Suprapubic skin (tissue), 4 donors: ENCODE measurements around the gene MAP3K4. TPM values are rescaled to one million over a fixed set of nuclear protein-coding genes. Genes with fewer than 3 reads are reported as not detected.
A peak's percentile ranks its signal among the peaks of the same experiment; 100 is the strongest.

Experiments used
- DNase-seq, 2 donors: peaks; one replicate each; pipeline ENCODE4 v3.0.0-alpha.2; 2019; ENCODE audit warnings: low spot score in 2 of 2
- H3K27ac ChIP-seq: fragments of 200-600 bp; sonication (generic); one replicate; pipeline ENCODE4 v1.5.1; 2019
- H3K27me3 ChIP-seq: fragments of 200-600 bp; sonication (generic); one replicate; pipeline ENCODE4 v1.5.1; 2019
- H3K36me3 ChIP-seq: fragments of 200-600 bp; sonication (generic); one replicate; pipeline ENCODE4 v1.5.1; 2019
- H3K4me1 ChIP-seq: fragments of 200-600 bp; sonication (generic); one replicate; pipeline ENCODE4 v1.5.1; 2019
- H3K4me3 ChIP-seq: fragments of 200-600 bp; sonication (generic); one replicate; pipeline ENCODE4 v1.5.1; 2019; ENCODE audit warnings: mild to moderate bottlenecking
- H3K9me3 ChIP-seq: fragments of 200-600 bp; sonication (generic); one replicate; pipeline ENCODE4 v1.5.1; 2019
- CTCF ChIP-seq, 2 donors: fragments of 200-600 bp in 1 of 2; fragments of 450-650 bp in 1 of 2; sonication (generic) in 1 of 2; IDR thresholded peaks; one replicate each; pipeline ENCODE4 v1.5.1; 2016 to 2019; ENCODE audit warnings: antibody characterized with exemption in 2 of 2, mild to moderate bottlenecking in 1 of 2, moderate library complexity in 1 of 2
- EP300 ChIP-seq: sonication (generic); formaldehyde crosslinking; IDR thresholded peaks from one replicate; pipeline ENCODE4 v1.6.1; 2017; ENCODE audit warnings: antibody characterized with exemption
- POLR2A ChIP-seq, 2 donors: fragments of 450-650 bp; IDR thresholded peaks; one replicate each; pipeline ENCODE4 v1.6.1; 2017; ENCODE audit warnings: antibody characterized with exemption in 2 of 2, mild to moderate bottlenecking in 2 of 2, moderate library complexity in 2 of 2
- POLR2AphosphoS5 ChIP-seq, 3 donors: sonication (generic); formaldehyde crosslinking; IDR thresholded peaks; one replicate each; pipeline ENCODE4 v1.6.1; 2017; ENCODE audit warnings: antibody characterized with exemption in 3 of 3
- WGBS: methylation state at CpG from one replicate; pipeline ENCODE4 v1.1.5; 2018; 5-methylcytosine and 5-hydroxymethylcytosine counted together
- total RNA-seq, 4 donors: library from RNA; depleted of rRNA; stranded (reverse); fragments of >200 nt; gene quantifications; one replicate each; pipeline ENCODE4 v1.1.0, GENCODE V29; 2016

The MAP3K4 gene
- total RNA-seq: 10 to 100 TPM; 29.2 to 83.2 (median 45.2) TPM

GRCh38 chr6:160991406-160992060, at the start of gene MAP3K4:
TSS of gene MAP3K4 (plus strand) at chr6:160991769. CDS start at chr6:160991932, 163 bp downstream.
- Histone ChIP-seq H3K27me3 (no peaks in the 10 kb centered on the region), H3K4me1 (peaks cover 47% of the 10 kb centered on the region), H3K27ac (peak within 1 kb of the TSS; percentile 96), H3K36me3 (no peaks in the 10 kb centered on the region), H3K4me3 (peak within 1 kb of the TSS; percentile 91), H3K9me3 (no peaks in the 10 kb centered on the region)
- WGBS: 0% methylated on average over 3 of the region's 97 CpGs
- peak in 1 of 2 donors; percentile 12 for TF ChIP-seq POLR2A (IDR thresholded peaks at IDR 0.05)
- TF ChIP-seq CTCF (IDR thresholded peaks at IDR 0.05): no peak
- TF ChIP-seq POLR2AphosphoS5 (IDR thresholded peaks at IDR 0.05): peak in 1 of 3 donors; percentile 94
- DNase-seq: peak; percentile 83 to 87

- TF ChIP-seq POLR2AphosphoS5 (IDR thresholded peaks at IDR 0.05): no peak
- no peak for TF ChIP-seq CTCF (IDR thresholded peaks at IDR 0.05)
- TF ChIP-seq POLR2A (IDR thresholded peaks at IDR 0.05): no peak
- TF ChIP-seq EP300: no peak
- DNase-seq: no peak
These were observed 47.6 kb upstream of the MAP3K4 start for GRCh38 chr6:160943997-160944396.

GRCh38 chr6:160945516-160946177, 45.9 kb upstream of the MAP3K4 start:
- no peak for TF ChIP-seq CTCF (IDR thresholded peaks at IDR 0.05)
- TF ChIP-seq EP300: no peak
- no peak for TF ChIP-seq POLR2AphosphoS5 (IDR thresholded peaks at IDR 0.05)
- TF ChIP-seq POLR2A (IDR thresholded peaks at IDR 0.05): no peak
- H3K36me3 ChIP-seq: no peaks in the 10 kb centered on the region
- no peaks in the 10 kb centered on the region for H3K27me3 ChIP-seq
- peaks cover 13% of the 10 kb centered on the region for H3K4me1 ChIP-seq
- 79% methylated on average over 12 of the region's 12 CpGs for WGBS
- no peaks in the 10 kb centered on the region for H3K9me3 ChIP-seq
- H3K27ac ChIP-seq: no peak overlapping the region
- no peak overlapping the region for H3K4me3 ChIP-seq
- no peak for DNase-seq

More at GRCh38 chr6:160943997-160944396, 47.6 kb upstream of the MAP3K4 start:
- 73% methylated on average over 2 of the region's 2 CpGs for WGBS
- Histone ChIP-seq H3K27ac (no peak overlapping the region), H3K36me3 (no peaks in the 10 kb centered on the region), H3K9me3 (no peaks in the 10 kb centered on the region), H3K4me1 (peaks cover 5% of the 10 kb centered on the region), H3K4me3 (no peak overlapping the region), H3K27me3 (no peaks in the 10 kb centered on the region)

- TF ChIP-seq POLR2AphosphoS5 (IDR thresholded peaks at IDR 0.05) (no peak), CTCF (IDR thresholded peaks at IDR 0.05) (no peak), EP300 (no peak), POLR2A (IDR thresholded peaks at IDR 0.05) (no peak)
- 41% methylated on average over 2 of the region's 2 CpGs for WGBS
- no peaks in the 10 kb centered on the region for H3K27me3 ChIP-seq
- no peaks in the 10 kb centered on the region for H3K9me3 ChIP-seq
- peak overlapping the region; percentile 53 for H3K27ac ChIP-seq
- H3K4me3 ChIP-seq: no peak overlapping the region
- no peak for DNase-seq
- H3K4me1 ChIP-seq: peaks cover 18% of the 10 kb centered on the region
- H3K36me3 ChIP-seq: no peaks in the 10 kb centered on the region
These were observed 42.0 kb upstream of the MAP3K4 start for GRCh38 chr6:160949531-160949930.

- no peaks in the 10 kb centered on the region for H3K9me3 ChIP-seq
- H3K27ac ChIP-seq: peak overlapping the region; percentile 53
- H3K36me3 ChIP-seq: no peaks in the 10 kb centered on the region
- DNase-seq: no peak
- no peak for TF ChIP-seq CTCF (IDR thresholded peaks at IDR 0.05)
- no peak for TF ChIP-seq POLR2AphosphoS5 (IDR thresholded peaks at IDR 0.05)
- TF ChIP-seq POLR2A (IDR thresholded peaks at IDR 0.05): no peak
- TF ChIP-seq EP300: no peak
- 39% methylated on average over 4 of the region's 4 CpGs for WGBS
- H3K27me3 ChIP-seq: no peaks in the 10 kb centered on the region
- H3K4me3 ChIP-seq: no peak overlapping the region
- peaks cover 18% of the 10 kb centered on the region for H3K4me1 ChIP-seq
These were observed 41.1 kb upstream of the MAP3K4 start for GRCh38 chr6:160950507-160950906.
